Head of caudate nucleus (tissue), 42 donors: ENCODE data around the gene TDRD12.
"Not testable (repeated sequence)": the region's sequence is repeated elsewhere in the genome, so short reads cannot be mapped to it uniquely, and the experiment has no call there.

ENCODE experiments used
- DNase-seq, 42 donors: peaks; one replicate each; pipeline versions ENCODE4 v3.0.0 to v3.0.0-alpha.2; 2020 to 2021; ENCODE audit warnings: mixed read lengths in 7 of 42
- intact Hi-C: fragments of 100-400 bp; cut with DNase I; formaldehyde crosslinking; loops from one replicate; pipeline ENCODE4 v1.15.0; 2022

TDRD12 gene

GRCh38 chr19:32735936-32736335 lies 16.4 kb downstream of the TDRD12 start:
- intact Hi-C loops = no loop called here
- no peak for DNase-seq

GRCh38 chr19:32743021-32743420 lies 23.5 kb downstream of the TDRD12 start:
- no peak for DNase-seq
- intact Hi-C loops = no loop called here

GRCh38 chr19:32743447-32743846 lies 23.9 kb downstream of the TDRD12 start:
- DNase-seq = no peak
- intact Hi-C loops = no loop called here

- intact Hi-C loops = no loop called here
- no peak for DNase-seq
These were observed 25.2 kb downstream of the TDRD12 start for GRCh38 chr19:32744555-32745325.

GRCh38 chr19:32745594-32746251 lies 26.2 kb downstream of the TDRD12 start:
- intact Hi-C loops, DNase-seq: not testable (repeated sequence)

- intact Hi-C loops = not testable (repeated sequence)
- peak in 1 of 42 donors; percentile 6 for DNase-seq
These were observed 27.1 kb downstream of the TDRD12 start for GRCh38 chr19:32746631-32747196.

- intact Hi-C loops = no loop called here
- peak in 2 of 42 donors; percentile 7 to 11 for DNase-seq
These were observed 28.9 kb downstream of the TDRD12 start for GRCh38 chr19:32748497-32748896.

GRCh38 chr19:32748948-32749347 lies 29.4 kb downstream of the TDRD12 start:
- intact Hi-C loops = no loop called here
- DNase-seq = no peak

GRCh38 chr19:32749361-32749760 lies 29.8 kb downstream of the TDRD12 start:
- no peak for DNase-seq
- intact Hi-C loops = no loop called here

- DNase-seq = no peak
- intact Hi-C loops = no loop called here
These were observed 31.0 kb downstream of the TDRD12 start for GRCh38 chr19:32750441-32751055.

GRCh38 chr19:32751066-32751465 lies 31.5 kb downstream of the TDRD12 start:
- no peak for DNase-seq
- intact Hi-C loops = no loop called here

- no peak for DNase-seq
- intact Hi-C loops = no loop called here
These were observed 37.6 kb downstream of the TDRD12 start for GRCh38 chr19:32757189-32757588.

GRCh38 chr19:32765365-32765764 lies 45.8 kb downstream of the TDRD12 start:
- DNase-seq, intact Hi-C loops: not testable (repeated sequence)

- intact Hi-C loops = no loop called here
- DNase-seq = no peak
These were observed 48.5 kb downstream of the TDRD12 start for GRCh38 chr19:32767951-32768679.

GRCh38 chr19:32771596-32771995 lies 52.0 kb downstream of the TDRD12 start:
- DNase-seq = no peak
- intact Hi-C loops = no loop called here

GRCh38 chr19:32773126-32773525 lies 53.6 kb downstream of the TDRD12 start:
- no peak for DNase-seq
- intact Hi-C loops = no loop called here

GRCh38 chr19:32779082-32779481 lies 59.5 kb downstream of the TDRD12 start:
- intact Hi-C loops = no loop called here
- DNase-seq = no peak

GRCh38 chr19:32781280-32781679 lies 61.7 kb downstream of the TDRD12 start:
- intact Hi-C loops = no loop called here
- no peak for DNase-seq

- DNase-seq, intact Hi-C loops: not testable (repeated sequence)
These were observed 62.5 kb downstream of the TDRD12 start for GRCh38 chr19:32782089-32782488.
